Measurements from ENCODE around the gene HDAC11. TPM values are rescaled to one million over a fixed set of nuclear protein-coding genes. Genes with fewer than 3 reads are reported as not detected.
"Not testable (repeated sequence)": the region's sequence is repeated elsewhere in the genome, so short reads cannot be mapped to it uniquely, and the experiment has no call there.

HDAC11 gene
- total RNA-seq, 1 experiment from 2014 or later = 11.8 TPM

DNA sequence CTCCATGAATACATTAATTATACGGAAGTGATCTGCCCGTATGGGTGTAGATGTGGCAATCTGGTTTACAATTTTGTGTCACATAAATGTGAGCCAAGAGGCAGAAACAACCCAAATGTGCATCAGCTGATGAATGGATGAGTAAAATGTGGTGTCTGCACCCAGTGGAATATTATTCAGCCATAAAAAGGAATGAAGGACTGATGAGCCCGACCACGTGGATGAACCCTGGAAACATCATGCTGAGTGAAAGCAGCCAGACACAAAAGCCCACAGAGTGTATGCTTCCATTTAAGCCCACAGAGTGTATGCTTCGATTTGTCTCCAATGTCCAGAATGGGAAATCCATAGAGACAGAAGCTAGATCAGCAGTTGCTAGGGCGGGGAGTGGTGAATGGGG lies 41.2 kb downstream of the HDAC11 start:
- TF ChIP-seq CTCF (IDR thresholded peaks at IDR 0.05; ENCODE audit: unreplicated experiment) = no peak
- H3K9me3 Mint-ChIP-seq (ENCODE audit: low read depth, unreplicated experiment) = no peaks in the 10 kb centered on the region
- BruUV-seq (replicated peaks) = no TSS peak
- CTCF ChIA-PET = no interaction called here
- no peak overlapping the region for H3K27ac Mint-ChIP-seq (ENCODE audit: unreplicated experiment)
- H3K4me3 Mint-ChIP-seq (ENCODE audit: low read depth, unreplicated experiment) = no peak overlapping the region
- peaks cover 12% of the 10 kb centered on the region for H3K36me3 Mint-ChIP-seq (ENCODE audit: insufficient read depth, unreplicated experiment)
- no peaks in the 10 kb centered on the region for H3K27me3 Mint-ChIP-seq (ENCODE audit: unreplicated experiment)
- H3K4me1 Mint-ChIP-seq (ENCODE audit: low read depth, unreplicated experiment) = no peaks in the 10 kb centered on the region
- DNase-seq = no peak
- intact Hi-C loops (cut with micrococcal nuclease; ENCODE audit: unreplicated experiment) = no loop called here

- not testable (repeated sequence) for H3K4me3 Mint-ChIP-seq (ENCODE audit: low read depth, unreplicated experiment)
These were observed 41.6 kb downstream of the HDAC11 start for GRCh38 chr3:13521749-13522148.

GRCh38 chr3:13522236-13522635 lies 42.1 kb downstream of the HDAC11 start:
- Mint-ChIP-seq H3K4me1 (ENCODE audit: low read depth, unreplicated experiment) (no peaks in the 10 kb centered on the region), H3K36me3 (ENCODE audit: insufficient read depth, unreplicated experiment) (peaks cover 12% of the 10 kb centered on the region), H3K27ac (ENCODE audit: unreplicated experiment) (no peak overlapping the region), H3K4me3 (ENCODE audit: low read depth, unreplicated experiment) (no peak overlapping the region), H3K27me3 (ENCODE audit: unreplicated experiment) (no peaks in the 10 kb centered on the region), H3K9me3 (ENCODE audit: low read depth, unreplicated experiment) (no peaks in the 10 kb centered on the region)
- TF ChIP-seq CTCF (IDR thresholded peaks at IDR 0.05; ENCODE audit: unreplicated experiment) = no peak
- intact Hi-C loops (cut with micrococcal nuclease; ENCODE audit: unreplicated experiment) = no loop called here
- CTCF ChIA-PET = no interaction called here
- BruUV-seq (replicated peaks) = no TSS peak
- DNase-seq = no peak

More at GRCh38 chr3:13521749-13522148, 41.6 kb downstream of the HDAC11 start:
- BruUV-seq (replicated peaks); intact Hi-C loops (cut with micrococcal nuclease; ENCODE audit: unreplicated experiment); H3K27me3 Mint-ChIP-seq (ENCODE audit: unreplicated experiment); H3K4me1 Mint-ChIP-seq (ENCODE audit: low read depth, unreplicated experiment); H3K9me3 Mint-ChIP-seq (ENCODE audit: low read depth, unreplicated experiment); DNase-seq; CTCF ChIA-PET; H3K27ac Mint-ChIP-seq (ENCODE audit: unreplicated experiment): not testable (repeated sequence)
- H3K36me3 Mint-ChIP-seq (ENCODE audit: insufficient read depth, unreplicated experiment) = peaks cover 12% of the 10 kb centered on the region

DNA sequence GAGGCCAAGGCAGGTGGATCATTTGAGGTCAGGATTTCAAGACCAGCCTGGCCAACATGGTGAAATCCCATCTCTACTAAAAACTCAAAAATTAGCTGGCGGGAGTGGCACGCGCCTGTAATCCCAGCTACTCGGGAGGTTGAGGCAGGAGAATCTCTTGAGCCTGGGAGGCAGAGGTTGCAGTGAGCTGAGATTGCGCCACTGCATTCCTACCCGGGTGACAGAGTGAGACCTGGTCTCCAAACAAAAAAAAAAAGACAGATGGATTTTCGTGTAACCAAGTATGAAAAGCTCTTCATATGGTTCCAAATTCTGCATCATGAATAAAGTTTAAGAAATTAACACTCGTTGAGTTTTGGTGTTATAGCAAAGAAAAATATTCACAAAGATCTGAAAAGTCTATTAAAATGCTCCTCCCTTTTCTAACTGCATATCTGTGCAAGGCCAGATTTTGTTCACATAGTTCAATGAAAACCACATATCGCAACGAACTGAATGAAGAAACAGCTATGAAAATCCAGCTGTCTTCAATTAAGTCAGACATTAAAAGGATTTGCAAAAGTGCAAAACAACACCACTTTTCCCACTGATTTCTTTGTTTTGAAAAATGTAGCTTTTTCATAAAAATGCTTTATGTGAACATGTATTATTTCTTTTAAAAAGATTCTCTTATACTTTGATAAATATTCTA lies 45.0 kb downstream of the HDAC11 start:
- intact Hi-C loops (cut with micrococcal nuclease; ENCODE audit: unreplicated experiment) = loop anchor here (2.0 kb wide), 1 partner anchor 14 kb away; no protein-coding TSS in a partner anchor
- TF ChIP-seq CTCF (IDR thresholded peaks at IDR 0.05; ENCODE audit: unreplicated experiment) = no peak
- BruUV-seq (replicated peaks) = no TSS peak
- H3K9me3 Mint-ChIP-seq (ENCODE audit: low read depth, unreplicated experiment) = no peaks in the 10 kb centered on the region
- no peak for DNase-seq
- H3K27ac Mint-ChIP-seq (ENCODE audit: unreplicated experiment) = no peak overlapping the region
- peaks cover 12% of the 10 kb centered on the region for H3K36me3 Mint-ChIP-seq (ENCODE audit: insufficient read depth, unreplicated experiment)
- peaks cover 17% of the 10 kb centered on the region for H3K27me3 Mint-ChIP-seq (ENCODE audit: unreplicated experiment)
- CTCF ChIA-PET = no interaction called here
- no peaks in the 10 kb centered on the region for H3K4me1 Mint-ChIP-seq (ENCODE audit: low read depth, unreplicated experiment)
- H3K4me3 Mint-ChIP-seq (ENCODE audit: low read depth, unreplicated experiment) = no peak overlapping the region

Data from Calu3 (cell line).